Adipocyte (in vitro differentiated cells): ENCODE measurements around the gene ZNF133.
"Not testable (repeated sequence)": the region's sequence is repeated elsewhere in the genome, so short reads cannot be mapped to it uniquely, and the experiment has no call there.

ENCODE experiments used
- DNase-seq: peaks from one replicate; pipeline ENCODE4 v3.0.0-alpha.2; 2015; ENCODE audit warnings: low read depth
- H3K27me3 ChIP-seq: replicated peaks from 2 replicates; pipeline ENCODE4 v1.7.0; 2013; ENCODE audit warnings: mild to moderate bottlenecking, low read length, moderate library complexity; ENCODE audit not compliant: control insufficient read depth, insufficient read depth
- H3K36me3 ChIP-seq: 2 replicates; pipeline ENCODE4 v1.7.0; 2013; ENCODE audit warnings: low read length, mild to moderate bottlenecking, moderate library complexity; ENCODE audit not compliant: control insufficient read depth, insufficient read depth, severe bottlenecking
- H3K4me1 ChIP-seq: 2 replicates; pipeline ENCODE4 v1.7.0; 2013; ENCODE audit warnings: mild to moderate bottlenecking, low read length, moderate library complexity; ENCODE audit not compliant: control insufficient read depth, insufficient read depth
- H3K4me3 ChIP-seq: 2 replicates; pipeline ENCODE4 v1.7.0; 2013; ENCODE audit warnings: mild to moderate bottlenecking, low read length, moderate library complexity
- H3K9ac ChIP-seq: 2 replicates; pipeline ENCODE4 v1.7.0; 2013; ENCODE audit warnings: mild to moderate bottlenecking, low read length, moderate library complexity
- H3K9me3 ChIP-seq: 2 replicates; pipeline ENCODE4 v1.7.0; 2013; ENCODE audit warnings: mild to moderate bottlenecking, low read length, moderate library complexity; ENCODE audit not compliant: control insufficient read depth

The ZNF133 gene

DNA sequence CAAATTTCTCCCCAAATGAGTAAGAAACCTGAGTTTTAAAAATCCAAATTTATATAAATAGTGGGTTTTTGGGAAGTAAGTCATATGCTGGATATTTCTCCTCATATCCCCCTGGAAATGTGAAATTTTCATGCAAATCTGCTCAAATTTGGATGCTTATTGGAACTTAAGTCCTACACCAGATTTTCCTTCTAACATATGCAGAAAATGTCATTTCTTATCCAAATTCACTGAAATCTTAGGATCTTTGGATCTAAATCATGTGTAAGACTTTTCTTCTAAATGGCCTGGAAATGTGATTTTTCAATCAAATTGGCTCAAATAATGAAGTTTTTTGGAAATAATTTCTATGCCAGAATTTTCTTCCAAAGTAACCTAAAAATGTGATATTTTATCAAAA, 33.0 kb downstream of the ZNF133 start:
- Histone ChIP-seq H3K9me3 (no peaks in the 10 kb centered on the region), H3K4me3 (no peak overlapping the region), H3K9ac (no peak overlapping the region)

DNA sequence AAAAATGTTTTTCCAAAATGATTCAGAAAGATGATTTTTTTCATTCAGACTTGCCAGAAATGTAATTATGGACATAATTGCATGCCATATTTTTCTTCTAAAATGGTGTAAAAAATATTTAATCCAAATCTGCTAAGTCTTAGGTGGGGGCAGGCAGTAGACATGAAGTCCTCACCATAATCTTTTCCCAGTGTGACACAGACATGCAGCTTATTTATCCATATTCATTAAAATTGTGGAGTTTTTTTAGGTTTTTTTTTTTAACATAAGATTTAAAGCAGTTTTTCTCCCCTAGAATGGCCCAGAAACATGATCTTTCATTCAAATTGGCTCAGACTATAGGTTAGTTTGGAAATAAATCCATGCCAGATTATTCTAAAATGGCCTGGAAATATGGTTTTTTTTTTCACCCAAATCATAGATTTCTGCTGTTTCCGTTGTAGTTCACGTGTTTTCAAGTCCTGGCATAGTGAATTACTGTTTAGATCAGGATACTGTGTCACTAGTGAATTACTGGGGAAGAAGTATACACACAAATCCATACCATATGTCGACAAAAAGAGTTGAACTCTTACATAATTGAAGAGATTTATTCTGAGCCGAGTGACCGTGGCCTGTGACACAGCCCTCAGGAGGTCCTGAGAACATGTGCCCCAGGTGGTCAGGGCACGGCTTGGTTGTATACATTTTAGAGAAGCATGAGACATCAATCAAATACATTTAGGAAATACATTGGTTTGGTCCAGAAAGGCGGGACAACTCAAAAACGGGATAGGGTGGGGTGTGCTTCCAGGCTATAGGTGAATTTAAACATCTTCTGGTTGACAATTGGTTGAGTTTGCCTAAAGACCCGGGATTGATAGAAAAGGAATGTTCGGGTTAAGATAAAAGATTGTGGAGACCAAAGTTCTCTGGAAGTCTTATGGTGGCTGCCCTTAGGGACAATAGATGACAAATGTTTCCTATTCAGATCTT, 33.9 kb downstream of the ZNF133 start:
- Histone ChIP-seq H3K9ac (no peak overlapping the region), H3K9me3 (peaks cover 5% of the 10 kb centered on the region), H3K4me3 (no peak overlapping the region), H3K4me1 (no peaks in the 10 kb centered on the region), H3K36me3 (peaks cover 9% of the 10 kb centered on the region), H3K27me3 (no peaks in the 10 kb centered on the region)
- no peak for DNase-seq

More for the DNA sequence above, 33.0 kb downstream of the ZNF133 start:
- no peaks in the 10 kb centered on the region for H3K4me1 ChIP-seq
- DNase-seq: no peak
- H3K36me3 ChIP-seq: peaks cover 18% of the 10 kb centered on the region
- no peaks in the 10 kb centered on the region for H3K27me3 ChIP-seq

DNA sequence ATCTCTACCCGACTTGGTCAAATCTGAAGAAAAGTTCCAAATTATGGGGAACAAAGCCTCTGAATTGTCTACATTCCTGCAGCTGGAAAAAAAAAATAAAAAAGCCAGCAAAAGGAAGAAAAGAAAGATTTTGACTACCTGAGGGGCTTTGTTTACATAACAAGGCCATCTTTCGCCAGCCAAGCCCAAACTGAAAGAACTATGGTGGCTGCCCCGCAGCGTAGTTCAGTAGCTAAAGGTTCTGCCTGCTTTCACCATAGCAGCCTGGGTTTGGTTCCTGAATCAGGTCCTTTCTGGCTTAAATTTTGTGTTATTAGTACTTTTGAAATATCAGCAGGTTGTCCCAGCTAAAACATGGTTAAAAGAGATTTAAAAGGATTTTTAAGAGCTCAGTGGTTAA, 35.4 kb downstream of the ZNF133 start:
- no peaks in the 10 kb centered on the region for H3K4me1 ChIP-seq

DNA sequence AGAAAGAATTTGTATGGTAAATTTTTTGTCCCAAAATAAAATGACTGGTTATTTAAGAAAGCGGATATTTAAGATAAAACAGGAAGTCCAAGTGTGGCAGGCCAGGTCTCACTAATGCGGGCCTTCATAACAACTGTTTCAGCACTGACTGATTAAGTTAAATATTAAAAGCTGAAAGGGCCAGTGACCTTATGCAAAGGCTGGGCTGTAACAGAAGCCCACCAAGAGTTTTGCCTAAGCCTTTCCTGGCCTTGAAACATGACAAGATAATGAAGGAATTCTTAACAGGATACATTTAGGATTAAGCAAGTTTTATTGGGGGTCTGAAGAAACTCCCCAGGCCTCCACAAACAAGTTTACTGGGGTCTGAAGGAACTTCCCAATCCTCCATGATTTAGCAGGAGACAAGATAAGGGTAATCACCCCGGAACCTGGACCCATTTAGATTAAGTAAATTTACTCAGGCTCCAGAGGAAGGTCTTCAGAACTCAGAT, 36.3 kb downstream of the ZNF133 start:
- no peaks in the 10 kb centered on the region for H3K4me1 ChIP-seq

More for the DNA sequence above, 35.4 kb downstream of the ZNF133 start:
- Histone ChIP-seq H3K27me3 (no peaks in the 10 kb centered on the region), H3K4me3 (no peak overlapping the region), H3K36me3 (peaks cover 4% of the 10 kb centered on the region), H3K9me3 (peaks cover 13% of the 10 kb centered on the region), H3K9ac (no peak overlapping the region)
- no peak for DNase-seq

DNA sequence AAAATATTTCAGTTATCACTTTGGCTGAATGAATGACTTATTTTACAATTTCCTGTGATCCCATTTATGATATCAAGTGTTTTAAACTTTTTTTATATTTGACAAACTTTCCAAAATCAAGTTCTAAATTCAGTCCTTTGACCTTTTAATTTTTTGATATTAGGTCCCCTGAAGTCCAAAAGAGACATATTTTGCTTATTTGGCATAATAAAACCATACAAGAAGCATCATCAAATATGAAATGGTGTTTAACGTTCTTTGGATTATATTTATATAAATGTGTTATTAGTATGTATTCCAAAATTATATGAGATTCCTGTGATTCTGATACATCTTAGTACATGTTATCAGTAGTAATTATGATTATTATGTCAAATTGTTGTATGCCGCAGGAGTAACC, 38.7 kb downstream of the ZNF133 start:
- H3K36me3 ChIP-seq: peaks cover 8% of the 10 kb centered on the region
- no peaks in the 10 kb centered on the region for H3K27me3 ChIP-seq
- H3K9me3 ChIP-seq: peaks cover 36% of the 10 kb centered on the region
- no peak overlapping the region for H3K9ac ChIP-seq
- H3K4me1 ChIP-seq: no peaks in the 10 kb centered on the region
- H3K4me3 ChIP-seq: no peak overlapping the region
- no peak for DNase-seq

More for the DNA sequence above, 36.3 kb downstream of the ZNF133 start:
- peaks cover 16% of the 10 kb centered on the region for H3K9me3 ChIP-seq
- no peaks in the 10 kb centered on the region for H3K27me3 ChIP-seq
- H3K4me3 ChIP-seq: no peak overlapping the region
- no peak for DNase-seq
- peaks cover 4% of the 10 kb centered on the region for H3K36me3 ChIP-seq
- no peak overlapping the region for H3K9ac ChIP-seq

DNA sequence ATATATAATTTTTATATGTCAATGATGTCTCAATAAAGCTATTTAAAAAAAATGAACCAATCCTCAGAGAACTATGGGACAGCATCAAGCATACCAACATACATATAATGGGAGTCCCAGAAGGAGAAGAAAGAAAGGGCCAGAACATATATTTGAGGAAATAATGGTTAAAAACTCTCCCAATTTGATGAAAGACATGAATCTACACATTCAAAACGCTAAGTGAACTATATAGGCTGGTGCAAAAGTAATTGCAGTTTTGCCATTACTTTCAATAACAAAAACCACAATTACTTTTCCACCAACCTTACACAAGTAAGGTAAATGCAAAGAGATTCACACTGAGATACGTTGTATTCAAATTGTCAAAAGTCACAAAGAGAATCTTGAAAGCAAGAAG, 43.4 kb downstream of the ZNF133 start:
- no peaks in the 10 kb centered on the region for H3K4me1 ChIP-seq
- peaks cover 41% of the 10 kb centered on the region for H3K9me3 ChIP-seq
- H3K4me3 ChIP-seq: no peak overlapping the region
- peaks cover 8% of the 10 kb centered on the region for H3K36me3 ChIP-seq
- no peak for DNase-seq
- H3K9ac ChIP-seq: no peak overlapping the region
- H3K27me3 ChIP-seq: no peaks in the 10 kb centered on the region

DNA sequence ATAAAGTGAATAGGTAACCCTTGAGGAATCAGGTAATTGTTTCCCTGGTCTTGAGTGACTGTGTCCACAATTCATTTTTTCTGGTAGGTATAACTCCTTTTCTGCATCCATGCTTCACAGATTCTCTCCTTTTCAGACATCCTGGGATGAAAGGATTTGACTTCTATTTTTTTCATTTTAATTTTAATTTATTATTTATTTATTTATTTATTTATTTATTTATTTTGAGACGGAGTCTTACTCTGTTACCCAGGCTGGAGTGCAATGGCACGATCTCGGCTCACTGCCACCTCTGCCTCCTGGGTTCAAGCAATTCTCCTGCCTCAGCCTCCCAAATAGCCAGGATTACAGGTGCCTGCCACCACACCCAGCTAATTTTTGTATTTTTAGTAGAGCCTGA, 61.4 kb downstream of the ZNF133 start:
- H3K27me3 ChIP-seq, H3K36me3 ChIP-seq, H3K4me3 ChIP-seq, H3K9ac ChIP-seq, H3K4me1 ChIP-seq, H3K9me3 ChIP-seq, DNase-seq: not testable (repeated sequence)

DNA sequence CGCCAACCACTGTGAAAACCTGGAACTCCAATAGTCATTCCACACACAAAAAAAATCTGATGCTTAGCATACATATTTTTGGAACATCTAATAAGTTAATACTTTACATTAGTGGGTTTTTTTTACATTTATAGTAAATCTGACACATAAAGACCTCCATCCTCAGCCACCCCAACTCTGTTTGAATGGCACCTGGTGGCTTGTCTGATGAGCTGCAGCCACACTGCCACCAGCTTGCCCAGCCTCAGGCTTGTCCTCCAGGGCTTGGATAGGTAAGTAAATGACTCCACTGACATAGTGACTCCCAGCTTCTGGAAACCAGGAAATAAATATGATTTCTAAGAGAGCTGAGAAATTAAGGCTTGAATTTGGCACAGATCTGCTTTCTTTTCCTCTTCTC, 71.5 kb downstream of the ZNF133 start:
- Histone ChIP-seq H3K4me3 (no peak overlapping the region), H3K36me3 (no peaks in the 10 kb centered on the region), H3K4me1 (peaks cover 13% of the 10 kb centered on the region), H3K27me3 (peaks cover 11% of the 10 kb centered on the region), H3K9ac (no peak overlapping the region), H3K9me3 (peaks cover 4% of the 10 kb centered on the region)
- no peak for DNase-seq

DNA sequence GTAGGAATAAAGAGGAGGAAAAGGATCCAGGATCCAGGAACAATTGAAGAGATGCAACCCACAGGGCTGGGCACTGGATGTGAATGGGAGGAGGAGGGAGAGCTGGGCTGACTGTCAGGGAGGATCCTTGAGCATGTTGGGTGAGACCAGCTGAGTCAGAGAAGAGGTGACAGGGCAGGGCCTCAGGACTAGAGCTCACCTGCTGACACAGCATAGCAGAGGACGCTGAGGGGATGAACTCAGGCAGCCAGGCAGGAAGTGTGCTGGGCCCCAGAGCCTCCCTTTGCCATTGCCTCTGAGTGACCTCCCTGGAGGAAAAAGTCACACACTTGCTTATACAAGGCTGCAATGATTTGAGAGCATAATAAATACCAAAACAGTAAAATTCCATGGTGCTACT, 72.3 kb downstream of the ZNF133 start:
- Histone ChIP-seq H3K9me3 (peaks cover 2% of the 10 kb centered on the region), H3K4me3 (no peak overlapping the region), H3K9ac (no peak overlapping the region), H3K36me3 (no peaks in the 10 kb centered on the region), H3K27me3 (peaks cover 11% of the 10 kb centered on the region), H3K4me1 (peaks cover 13% of the 10 kb centered on the region)
- DNase-seq: no peak

DNA sequence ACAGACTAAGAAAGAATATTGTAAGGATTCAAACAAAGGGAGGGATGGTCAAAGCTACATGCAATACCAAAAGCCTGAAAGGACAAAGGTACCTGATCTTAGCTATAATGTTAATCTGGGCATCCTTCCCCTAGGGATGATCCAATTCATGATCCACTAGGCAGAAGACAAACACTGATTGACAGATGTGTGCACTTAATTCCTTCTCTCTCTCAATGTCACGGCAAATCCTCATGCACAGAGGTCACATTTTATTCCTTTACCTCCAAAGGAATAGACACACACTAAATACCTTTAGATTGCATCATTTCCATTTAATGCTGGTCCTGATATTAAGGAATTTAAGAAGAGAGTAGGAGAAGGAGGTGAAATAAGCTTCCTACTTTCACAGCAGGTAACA, 73.4 kb downstream of the ZNF133 start:
- DNase-seq: no peak
- no peak overlapping the region for H3K9ac ChIP-seq
- no peaks in the 10 kb centered on the region for H3K36me3 ChIP-seq
- no peaks in the 10 kb centered on the region for H3K9me3 ChIP-seq
- H3K4me1 ChIP-seq: peaks cover 19% of the 10 kb centered on the region
- no peak overlapping the region for H3K4me3 ChIP-seq
- H3K27me3 ChIP-seq: peaks cover 11% of the 10 kb centered on the region

DNA sequence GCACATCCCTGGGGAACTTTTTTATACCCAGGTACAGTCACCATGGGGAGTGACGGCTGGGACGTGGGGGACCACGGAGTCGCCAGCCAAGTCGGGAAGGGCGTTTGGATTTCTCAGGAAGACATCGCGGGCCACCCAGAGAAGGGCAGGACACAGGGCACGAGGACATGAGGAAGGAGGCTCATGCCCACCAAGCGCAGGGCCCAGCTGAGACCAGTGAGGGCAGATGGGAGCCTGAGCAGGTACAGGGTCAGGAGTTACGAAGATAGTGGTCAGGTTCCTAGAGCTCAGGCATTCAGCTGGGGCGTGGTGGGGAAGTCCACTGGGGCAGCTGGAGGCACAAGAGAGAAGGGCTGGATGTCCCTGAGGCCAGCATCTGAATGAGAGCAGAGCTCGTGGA, 74.6 kb downstream of the ZNF133 start:
- Histone ChIP-seq H3K9ac (no peak overlapping the region), H3K27me3 (peaks cover 7% of the 10 kb centered on the region), H3K4me1 (peaks cover 19% of the 10 kb centered on the region), H3K36me3 (no peaks in the 10 kb centered on the region), H3K9me3 (no peaks in the 10 kb centered on the region), H3K4me3 (no peak overlapping the region)
- DNase-seq: no peak
